HG02852 (cell line): Measurements from ENCODE around the gene FOXP1.
A peak's percentile ranks its signal among the peaks of the same experiment; 100 is the strongest.

Experiments used
- ATAC-seq: cut with Tn5 transposase; IDR thresholded peaks from one replicate; pipeline ENCODE4 v1.9.1; 2021; ENCODE audit warnings: mild to moderate bottlenecking, moderate library complexity; ENCODE audit not compliant: unreplicated experiment

Gene FOXP1

DNA sequence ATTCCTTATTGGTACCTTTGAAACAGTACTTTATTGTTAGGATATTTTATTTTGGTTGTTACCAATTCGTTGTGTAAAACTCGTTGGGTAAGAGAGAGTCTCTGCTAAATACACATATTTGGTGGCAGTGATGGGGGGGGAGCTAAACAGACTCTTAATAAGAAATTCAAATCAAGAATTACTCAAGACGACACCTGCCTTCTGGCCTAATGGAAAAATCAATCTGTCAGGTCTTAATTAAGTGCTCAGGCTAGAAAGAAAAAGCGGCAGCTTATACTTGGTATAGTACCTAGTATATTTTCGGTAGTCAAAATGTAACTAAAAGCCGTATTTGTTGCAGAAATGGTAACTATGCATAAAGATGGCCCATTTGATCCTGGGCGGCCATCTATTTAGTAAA lies 18.2 kb downstream of the FOXP1 start:
- ATAC-seq = no peak

DNA sequence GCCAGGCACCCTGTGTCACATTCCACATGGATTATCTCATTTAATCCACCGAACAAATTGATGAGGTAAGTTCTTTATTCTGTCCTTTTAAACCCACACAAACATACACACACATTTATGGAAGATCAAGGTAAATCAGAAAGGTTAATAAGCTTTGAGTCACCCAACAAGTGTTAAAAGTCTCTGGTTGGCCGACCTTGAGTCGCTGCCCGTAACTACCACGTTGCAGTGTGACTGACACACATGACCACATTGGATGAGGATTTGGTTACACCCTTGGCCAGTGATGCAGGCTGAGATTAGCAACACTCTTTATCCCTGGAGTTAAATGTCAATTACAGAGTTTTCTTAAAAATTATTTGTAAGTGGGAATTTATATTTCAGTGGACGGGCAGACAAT lies 19.2 kb downstream of the FOXP1 start:
- ATAC-seq = no peak

DNA sequence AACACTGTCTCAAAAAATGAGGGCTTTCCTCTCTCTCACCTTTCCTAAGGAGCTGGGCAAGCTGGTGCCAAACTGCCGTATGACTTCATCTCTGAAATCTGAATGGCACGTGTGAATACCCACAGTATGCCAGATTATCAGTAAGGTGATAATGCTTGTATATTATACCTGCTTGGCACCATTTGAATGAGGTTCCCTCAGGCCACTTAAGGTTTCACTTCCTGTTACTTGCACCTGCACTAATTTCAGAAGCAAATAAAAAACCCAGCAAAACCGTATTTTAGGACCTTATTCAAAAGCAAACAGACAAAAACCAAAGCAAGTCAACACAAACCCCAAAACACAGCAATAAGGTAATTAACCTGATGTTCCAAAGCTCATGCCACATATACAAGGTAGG lies 19.7 kb downstream of the FOXP1 start:
- ATAC-seq = peak; percentile 76

DNA sequence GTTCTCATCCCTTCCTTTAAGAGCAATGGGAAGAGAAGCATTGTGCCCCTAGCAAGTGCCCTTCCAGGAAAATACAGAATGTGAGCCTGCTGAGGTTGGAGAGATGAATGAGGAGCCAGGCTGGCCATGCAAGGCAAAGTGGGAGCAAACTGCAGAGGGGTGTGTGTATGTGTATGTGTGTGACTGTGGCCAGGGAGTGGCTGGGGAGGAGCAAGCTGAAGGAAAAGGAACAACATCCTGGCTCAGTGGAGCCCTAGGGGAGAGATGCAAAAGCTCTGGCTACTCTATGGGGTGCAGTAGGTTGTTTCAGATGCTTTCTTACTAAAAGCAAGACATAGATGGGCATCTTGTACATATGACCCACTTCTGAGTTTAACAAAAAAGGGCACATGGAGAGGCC lies 20.6 kb downstream of the FOXP1 start:
- ATAC-seq = no peak

DNA sequence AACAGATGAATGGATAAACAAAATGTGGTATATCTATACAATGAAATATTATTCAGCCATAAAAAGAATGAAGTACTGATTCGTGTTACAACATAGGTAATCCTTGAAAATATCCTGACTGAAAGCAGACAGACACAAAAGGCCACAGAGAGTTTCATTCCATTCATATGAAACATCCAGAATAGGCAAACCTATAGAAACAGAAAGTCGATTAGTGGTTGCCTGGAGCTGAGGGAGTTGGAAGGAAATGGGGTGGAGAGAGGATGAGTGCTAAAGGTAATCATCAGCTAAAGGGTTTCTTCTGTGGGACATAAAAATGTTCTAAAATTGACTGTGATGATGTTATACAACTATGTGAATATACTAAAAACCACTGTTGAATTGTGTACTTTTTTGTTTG lies 22.9 kb downstream of the FOXP1 start:
- ATAC-seq = no peak

DNA sequence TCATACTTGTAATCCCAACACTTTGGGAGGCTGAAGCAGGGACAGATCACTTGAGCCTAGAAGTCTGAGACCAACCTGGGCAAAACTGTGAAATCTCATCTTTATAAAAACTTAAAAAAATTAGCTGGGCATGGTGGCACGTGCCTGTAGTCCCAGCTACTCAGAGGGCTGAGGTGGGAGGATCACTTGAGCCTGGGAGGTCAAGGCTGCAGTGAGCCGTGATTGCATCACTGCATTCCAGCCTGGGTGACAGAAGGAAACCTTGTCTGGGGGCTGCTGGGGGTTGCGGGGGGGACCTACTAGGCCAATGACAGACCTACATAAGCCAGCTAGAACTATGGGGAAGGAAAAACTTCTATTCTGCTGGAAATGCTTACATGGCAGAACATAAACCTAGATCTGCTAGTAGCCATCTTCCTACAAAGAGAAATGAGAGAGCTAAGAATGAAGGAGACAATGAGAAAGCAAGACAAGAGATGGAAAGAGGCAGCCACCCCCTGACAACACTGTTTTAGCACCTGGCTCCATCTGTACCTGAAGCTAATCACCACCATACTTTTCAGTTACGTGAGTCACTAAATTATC lies 23.9 kb downstream of the FOXP1 start:
- ATAC-seq = no peak

DNA sequence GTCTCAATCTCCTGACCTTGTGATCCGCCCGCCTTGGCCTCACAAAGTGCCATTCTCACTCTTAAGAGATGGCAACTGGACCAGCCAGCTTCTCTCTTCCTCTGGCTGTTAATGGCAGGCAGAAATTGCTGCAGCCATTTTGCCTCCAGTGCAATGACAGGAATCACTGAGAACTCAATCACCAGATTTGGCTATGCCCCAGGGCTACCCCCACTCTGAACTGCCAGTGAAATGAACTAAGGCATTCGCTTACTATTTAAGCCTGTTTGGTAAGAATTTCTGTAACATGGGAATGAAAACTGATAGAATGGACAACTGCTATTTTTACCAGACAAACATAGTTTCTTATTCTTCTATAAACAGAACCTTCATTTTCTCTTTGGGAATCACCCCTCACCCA lies 24.5 kb downstream of the FOXP1 start:
- ATAC-seq = no peak

DNA sequence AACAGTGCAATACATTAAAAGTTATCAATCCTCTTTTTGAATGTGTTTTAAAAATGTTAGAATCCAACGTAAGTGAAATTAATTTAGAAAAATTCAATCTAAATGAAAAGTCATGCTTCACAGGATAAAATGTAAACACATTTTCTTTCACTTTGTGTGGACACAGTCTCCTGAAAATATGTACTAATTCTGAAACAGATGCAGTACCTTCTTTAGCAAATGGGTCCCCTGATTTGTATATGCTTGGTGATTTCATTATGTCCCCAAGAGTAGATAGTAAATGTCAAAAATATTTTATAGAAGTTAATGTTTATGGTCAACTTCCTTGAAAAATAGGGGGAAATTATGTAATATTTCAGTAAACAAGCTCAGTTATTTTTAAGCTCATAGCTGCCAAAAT lies 28.9 kb downstream of the FOXP1 start:
- no peak for ATAC-seq

DNA sequence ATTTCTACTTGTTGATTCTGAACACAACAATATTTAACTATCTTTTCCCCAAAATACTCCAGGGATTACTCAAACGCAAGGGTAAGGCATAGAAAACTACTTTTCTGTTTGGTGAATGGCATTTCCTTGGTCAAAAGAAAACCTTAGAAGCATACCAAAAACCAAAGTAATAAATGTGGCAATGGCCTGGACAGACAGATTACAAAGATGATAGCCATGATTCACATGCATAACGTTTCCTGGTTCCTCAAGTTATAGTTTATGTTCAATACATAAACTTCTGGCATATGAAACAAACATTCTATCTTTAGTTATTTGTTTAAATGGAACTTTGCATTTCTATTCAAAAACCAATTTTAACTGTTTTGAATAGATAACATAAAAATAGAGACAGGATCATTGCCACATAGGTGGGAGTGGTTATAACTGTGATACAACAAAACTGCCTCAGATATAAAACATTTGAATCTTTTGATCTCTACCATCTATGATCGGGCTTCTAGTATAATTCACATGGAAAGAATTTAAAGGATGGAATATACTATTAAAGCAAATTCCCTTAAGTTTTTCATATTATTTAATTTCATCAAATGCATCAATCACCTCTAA lies 32.1 kb downstream of the FOXP1 start:
- no peak for ATAC-seq

DNA sequence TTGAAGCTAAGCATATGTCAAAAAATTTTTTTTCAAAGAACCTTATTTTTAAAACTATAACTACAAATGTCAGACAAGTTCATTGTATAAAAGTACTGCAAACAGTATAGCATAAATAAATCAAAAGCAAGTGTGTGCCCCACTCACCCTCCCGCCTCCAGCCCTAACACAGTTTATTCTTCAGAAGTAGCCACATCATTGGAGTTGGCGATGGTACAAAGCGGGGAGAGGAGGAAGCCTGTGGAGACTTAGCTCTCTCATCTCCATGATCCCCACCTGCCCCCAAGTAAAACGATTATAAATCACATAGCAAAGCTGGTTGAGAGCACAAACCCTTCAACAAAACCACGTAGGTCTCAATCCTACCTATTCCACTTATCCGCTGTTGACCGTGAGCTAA lies 33.6 kb downstream of the FOXP1 start:
- no peak for ATAC-seq

DNA sequence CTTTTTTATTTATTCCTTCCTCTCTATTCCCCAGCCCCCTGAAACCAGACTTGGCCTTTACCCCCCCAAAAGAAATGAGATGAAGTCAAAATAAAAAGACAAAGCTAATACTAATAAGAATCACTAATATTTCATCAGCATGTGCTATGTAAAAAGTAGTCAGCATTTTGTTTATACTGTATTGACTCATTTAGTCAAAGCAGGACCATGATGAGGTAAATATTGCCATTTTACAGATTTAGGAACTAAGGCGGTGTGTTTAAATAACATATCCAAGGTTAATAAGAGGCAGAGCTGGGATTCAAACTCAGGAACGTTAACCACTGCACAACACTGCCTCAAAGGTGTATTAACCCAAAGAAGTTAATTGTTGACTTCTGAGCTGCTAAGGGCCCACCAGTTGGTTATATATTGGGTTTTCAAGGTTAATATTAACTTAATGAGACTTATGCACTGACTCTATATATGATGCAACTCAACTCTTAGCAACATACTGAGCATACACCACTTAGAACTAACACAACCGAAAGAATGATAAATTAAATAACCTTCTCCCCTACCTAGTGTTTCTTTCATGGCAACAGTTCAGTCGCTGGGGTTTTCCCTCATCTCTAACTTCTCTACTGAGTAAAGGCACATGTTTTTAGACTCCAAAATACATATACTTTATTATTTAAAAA lies 34.7 kb downstream of the FOXP1 start:
- no peak for ATAC-seq

DNA sequence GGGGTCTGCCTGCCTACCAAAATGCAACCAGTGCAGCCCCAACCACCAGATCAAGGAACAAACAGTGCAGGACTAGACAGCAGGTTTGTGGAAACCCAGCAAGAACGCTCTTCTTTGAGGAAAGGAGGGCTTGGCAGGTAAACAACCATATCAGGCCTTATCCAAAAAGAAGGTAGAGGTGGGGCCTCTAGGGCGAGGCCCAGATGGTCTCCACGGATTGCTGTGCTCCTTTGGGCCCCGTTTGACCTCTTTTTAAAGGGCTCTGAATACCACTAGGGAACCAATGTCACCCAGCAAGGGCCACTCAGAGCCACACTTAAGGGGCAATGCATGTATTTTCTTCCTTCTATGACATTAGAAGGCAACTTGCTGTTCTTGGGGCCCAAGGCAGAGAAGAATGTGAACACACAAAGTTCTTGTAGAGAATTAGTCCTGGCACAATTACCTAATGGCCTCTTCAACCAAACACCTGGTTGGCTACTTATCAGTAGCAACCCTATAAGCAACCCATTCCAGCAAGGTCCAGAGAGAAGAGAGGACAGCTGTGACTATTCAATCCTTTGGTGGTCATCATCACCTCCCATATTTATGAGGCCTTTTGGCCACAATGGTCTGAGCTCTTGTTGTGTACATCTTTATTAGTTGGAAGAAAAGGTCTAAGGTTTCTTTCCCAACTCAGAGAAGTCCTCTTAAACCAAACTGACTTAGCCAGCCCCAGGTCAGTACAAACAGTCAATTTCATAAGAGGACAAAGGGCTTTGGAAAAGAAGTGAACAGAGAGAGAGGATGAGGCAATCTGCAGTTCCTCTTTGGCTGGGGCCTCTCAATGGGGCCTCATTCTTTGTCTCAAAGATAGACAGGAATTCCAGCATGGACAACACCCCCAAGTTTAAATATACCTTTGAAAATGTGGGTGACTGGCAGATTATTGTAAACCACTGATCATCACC lies 36.0 kb downstream of the FOXP1 start:
- ATAC-seq = no peak

DNA sequence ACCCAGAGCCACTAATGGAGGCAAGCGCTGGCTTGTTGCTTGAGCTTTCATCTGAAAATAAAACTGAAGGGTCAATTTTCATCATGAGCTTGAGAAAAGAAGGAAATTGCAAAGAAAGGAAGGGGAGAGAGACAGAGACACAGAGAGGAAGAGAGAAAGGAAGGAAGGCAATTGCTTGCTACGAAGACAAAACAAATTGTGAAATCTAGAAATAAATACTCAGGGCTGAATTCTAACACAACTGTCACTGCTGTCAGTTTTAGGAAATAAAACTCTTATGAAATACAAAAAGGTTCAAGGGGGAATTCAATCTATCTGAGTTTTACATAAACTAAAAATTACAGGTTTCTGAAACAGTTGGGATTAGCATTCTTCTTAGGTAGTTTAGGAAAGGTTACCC lies 36.7 kb downstream of the FOXP1 start:
- no peak for ATAC-seq

DNA sequence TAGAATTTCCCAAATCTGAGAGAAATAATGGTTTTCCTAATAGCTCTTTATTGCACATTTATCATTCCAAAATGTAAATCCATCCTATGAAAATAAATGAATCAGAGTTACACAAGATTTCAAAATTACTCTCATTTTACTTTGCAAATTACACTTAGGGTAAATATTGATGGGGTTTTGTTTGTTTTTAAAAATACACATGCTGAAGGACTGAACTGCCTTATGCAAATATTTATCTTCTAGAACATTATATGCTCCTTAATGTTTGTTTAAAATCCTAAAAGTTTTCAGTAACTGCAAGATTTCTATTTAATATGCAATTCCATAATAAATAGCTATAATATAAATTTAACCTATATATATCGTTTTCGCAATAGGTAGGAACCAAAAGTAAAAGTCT lies 38.2 kb downstream of the FOXP1 start:
- no peak for ATAC-seq

DNA sequence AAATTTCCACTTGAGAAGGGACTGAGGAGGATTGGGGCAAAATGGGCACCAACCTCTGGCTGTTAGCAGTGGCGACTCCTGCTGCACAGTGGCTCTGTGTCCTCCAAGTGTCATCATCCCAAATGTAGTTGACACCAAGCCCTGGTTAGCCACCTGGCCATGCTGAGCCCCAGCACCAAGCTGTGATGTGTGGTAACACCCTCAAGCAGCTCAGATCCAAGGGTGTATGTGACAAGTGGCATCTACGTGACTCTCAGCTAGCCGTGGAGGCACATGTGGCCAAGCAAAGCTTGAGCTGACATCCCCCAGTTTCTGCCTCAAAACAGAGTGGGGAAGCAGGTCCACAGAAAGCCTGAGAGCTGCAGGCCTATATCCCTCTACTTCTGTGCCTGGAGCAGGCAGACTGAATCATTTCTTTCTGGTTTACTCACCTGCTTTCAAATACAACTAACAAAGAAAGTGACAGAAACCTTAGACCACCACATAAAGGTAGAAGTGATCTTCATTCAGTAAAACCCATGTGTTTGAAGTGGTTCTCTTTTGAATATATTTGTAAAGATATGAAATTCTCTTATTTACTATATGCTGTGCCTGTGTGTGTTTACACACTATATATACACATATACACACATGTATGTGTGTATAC lies 40.0 kb downstream of the FOXP1 start:
- ATAC-seq = no peak

DNA sequence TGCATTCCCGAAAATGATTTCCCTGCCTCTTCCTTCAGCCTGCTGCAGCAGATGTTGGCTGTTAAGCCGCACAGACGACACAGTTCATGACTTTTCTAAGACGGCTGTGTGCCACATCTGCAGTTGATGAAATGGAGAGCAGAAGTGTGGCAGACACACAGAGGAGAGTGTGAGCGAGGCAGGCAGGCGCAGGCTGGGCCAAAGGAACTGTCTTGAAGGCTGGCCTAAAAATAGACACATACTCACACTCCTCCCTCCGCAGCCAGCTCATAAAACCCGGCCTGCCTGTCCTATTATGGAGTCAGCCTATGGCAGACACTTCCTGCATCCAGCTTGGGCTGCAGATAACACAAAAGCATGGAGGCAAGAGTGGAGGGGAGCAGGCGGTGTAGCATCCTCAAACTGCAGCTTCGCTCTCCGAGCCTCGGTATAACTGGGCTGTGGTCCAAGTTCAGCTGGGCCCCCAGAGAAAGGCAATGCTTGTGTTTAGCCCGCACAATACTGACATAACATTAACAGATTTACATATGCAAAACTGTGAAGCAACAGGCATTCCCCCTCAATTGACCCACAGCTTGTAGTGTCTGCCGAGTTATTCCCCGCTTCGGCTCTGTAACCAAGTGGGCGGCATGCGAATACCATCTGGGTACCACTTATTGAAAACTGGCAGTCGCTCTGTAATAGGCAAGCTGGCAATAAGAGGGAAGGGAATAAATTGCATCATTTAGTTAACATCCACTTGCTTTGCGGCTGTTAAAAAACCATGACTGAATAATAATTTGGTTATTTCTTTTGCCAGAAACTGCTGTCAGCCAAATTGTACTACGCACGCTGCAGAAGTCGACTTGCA lies 40.8 kb downstream of the FOXP1 start:
- ATAC-seq = peak; percentile 48

DNA sequence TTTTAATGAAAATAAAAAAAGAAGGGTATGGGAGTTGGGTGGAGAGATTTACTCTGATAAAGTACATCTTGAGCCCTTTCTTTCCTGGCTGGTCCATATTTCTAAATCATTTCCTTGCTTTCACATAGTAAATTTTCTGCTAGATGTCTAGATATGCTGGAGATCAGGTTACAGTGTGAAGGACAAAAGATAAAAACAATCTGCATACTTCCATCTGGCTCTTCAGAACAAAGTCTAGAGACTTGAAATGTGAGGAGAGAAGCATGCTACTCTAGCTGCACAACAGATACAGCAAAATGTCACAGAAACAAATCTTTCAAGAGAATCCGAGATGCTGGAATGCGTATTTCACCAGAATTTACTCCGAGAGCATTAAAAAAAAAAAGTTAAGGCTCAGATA lies 42.2 kb downstream of the FOXP1 start:
- ATAC-seq = no peak

DNA sequence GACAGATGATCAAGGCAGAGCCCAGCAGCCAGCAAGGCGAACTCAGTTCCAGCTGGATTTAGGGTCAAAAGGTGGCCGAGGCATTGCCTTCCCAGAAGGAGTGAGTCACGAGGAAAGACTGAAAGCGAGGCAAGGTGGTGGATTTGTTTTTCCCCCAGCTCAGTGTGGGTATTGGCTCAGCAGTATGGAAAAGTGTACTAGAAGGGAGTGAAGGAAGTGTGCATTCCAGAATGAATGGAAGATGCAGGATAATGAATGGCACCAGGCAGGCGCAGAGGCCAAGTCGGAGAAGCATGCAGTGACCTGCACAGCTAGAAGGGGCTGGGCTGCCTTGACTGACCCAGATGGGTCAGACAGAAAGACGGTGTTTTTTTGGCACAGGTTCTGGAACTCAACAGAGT lies 46.3 kb downstream of the FOXP1 start:
- ATAC-seq = no peak

DNA sequence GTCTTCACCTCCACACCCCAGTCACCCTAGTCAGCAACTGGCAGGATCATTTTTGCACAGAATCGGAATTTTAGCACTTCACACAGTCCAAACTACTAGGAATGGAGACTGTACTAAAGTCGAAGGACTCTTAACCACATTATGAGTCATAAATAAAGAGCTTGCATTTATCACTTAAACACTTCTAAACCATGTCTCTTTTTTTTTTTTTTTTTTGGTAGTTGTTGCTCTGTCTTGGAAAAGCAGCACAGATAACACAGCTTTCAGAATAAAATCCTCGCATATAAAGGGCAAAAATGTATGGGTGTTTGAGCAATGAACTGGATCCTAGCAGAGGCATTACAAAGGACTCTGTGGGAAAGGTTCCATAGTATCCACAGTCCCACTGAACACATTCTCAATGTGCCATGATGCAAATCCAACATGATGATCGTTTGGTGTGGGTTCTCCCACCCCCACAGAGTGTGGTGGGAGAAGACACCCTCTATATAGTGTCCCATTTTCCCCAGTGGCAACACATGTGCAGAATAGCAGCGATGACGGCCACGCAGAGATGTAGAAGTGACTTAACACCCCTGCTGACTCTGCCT lies 47.1 kb downstream of the FOXP1 start:
- ATAC-seq = no peak

DNA sequence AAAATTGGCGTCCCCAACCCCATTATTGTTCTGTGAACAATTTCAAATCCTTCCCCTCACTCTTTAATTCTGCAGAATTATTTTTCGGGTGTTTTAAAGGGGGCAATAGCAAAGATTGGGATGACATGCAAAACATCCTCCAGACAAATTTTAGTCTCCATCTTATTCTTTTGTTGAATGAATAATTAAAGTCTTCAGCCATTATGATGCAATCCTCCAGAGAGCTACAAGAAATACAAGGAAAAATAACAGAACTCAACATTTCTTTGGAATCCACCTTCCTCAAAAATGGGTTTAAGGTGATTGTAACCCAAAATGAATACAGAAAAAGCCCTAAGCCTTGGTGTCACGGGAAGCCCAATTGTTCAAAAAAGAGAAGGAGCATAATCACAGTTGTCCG lies 49.9 kb downstream of the FOXP1 start:
- no peak for ATAC-seq
